ENCODE data around the gene HCN4. TPM values are rescaled to one million over a fixed set of nuclear protein-coding genes. Genes with fewer than 3 reads are reported as not detected.

Gene HCN4
- total RNA-seq, 4 donors from 2014 or later = 0.75 TPM; not detected in 3

DNA sequence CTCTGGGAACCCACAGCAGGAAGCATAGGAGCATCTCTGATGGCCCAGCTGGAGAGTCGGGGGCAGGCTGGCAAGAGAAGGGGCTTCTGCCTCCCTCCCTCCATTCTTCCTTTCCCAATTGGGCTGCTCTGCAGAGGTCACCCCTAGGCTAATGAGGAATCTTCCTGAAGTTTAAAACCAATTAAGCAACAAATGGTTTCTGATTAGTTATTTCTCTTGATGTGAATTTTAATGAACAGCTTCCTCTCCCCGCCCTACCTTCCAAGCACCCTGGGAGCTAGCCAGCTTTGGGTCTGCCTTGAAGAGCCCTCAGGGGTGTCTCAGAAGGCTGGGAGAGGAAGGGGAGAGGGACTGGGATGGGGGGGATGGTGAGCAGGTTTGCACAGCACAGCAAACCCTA is 24.6 kb upstream of the HCN4 start:
- TF ChIP-seq, protein P1, sequence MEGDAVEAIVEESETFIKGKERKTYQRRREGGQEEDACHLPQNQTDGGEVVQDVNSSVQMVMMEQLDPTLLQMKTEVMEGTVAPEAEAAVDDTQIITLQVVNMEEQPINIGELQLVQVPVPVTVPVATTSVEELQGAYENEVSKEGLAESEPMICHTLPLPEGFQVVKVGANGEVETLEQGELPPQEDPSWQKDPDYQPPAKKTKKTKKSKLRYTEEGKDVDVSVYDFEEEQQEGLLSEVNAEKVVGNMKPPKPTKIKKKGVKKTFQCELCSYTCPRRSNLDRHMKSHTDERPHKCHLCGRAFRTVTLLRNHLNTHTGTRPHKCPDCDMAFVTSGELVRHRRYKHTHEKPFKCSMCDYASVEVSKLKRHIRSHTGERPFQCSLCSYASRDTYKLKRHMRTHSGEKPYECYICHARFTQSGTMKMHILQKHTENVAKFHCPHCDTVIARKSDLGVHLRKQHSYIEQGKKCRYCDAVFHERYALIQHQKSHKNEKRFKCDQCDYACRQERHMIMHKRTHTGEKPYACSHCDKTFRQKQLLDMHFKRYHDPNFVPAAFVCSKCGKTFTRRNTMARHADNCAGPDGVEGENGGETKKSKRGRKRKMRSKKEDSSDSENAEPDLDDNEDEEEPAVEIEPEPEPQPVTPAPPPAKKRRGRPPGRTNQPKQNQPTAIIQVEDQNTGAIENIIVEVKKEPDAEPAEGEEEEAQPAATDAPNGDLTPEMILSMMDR (IDR thresholded peaks at IDR 0.05; ENCODE audit: low read depth) = no peak

DNA sequence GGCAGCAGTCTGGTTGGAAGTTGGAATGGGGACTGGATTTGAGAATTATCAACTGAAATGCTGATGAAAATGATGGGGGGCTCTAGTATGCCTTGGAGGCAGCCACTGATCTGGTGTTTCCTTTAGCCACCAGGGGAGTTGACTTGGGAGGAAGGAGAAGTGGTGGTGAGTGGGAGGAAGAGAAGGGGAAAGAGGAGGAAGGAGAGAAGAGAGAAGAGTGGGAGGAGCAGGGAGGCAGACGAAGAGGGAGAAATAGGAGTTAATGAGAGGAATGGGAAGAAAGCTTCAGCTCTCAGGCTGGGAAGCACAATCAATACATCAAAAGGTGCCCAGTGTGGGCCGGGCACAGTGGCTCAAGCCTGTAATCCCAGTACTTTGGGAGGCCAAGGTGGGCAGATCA is 23.3 kb upstream of the HCN4 start:
- TF ChIP-seq, protein P1 (IDR thresholded peaks at IDR 0.05; ENCODE audit: low read depth) = no peak

DNA sequence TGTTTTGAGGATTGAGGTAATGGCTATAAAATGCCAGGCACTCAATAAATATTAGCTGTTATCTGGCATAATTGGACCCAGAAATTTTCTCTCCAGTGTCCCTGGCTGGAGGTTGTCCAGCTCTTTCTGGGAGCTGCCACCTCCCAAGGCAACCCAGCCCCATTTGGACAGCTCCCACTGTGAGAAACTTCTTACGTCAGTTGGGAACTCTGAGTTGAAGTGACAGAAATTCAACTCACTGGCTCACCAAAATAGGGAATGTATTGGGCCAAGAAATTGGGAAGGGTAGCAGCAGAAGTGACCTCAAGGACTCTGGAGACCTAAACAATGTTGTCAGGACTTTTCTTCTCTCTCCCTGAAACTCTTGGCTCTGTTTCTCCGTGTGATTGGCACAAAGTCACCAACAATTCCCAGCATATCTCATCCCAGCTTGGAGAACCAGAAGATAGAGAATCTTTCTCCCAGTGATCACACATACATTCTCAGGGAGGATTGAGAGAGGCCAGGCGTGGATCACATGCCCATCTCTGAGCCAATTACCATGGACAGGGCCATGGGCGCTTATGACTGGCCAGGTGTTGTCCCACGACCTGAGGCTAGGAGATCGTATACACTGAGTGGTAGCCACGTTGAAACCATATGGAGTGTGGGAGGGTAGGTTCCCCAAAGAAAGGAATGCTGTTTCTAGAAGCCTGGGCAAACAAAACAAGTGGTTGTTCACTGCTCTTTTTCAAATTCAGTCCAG is 22.5 kb upstream of the HCN4 start:
- TF ChIP-seq, protein P1 (IDR thresholded peaks at IDR 0.05; ENCODE audit: low read depth) = no peak

DNA sequence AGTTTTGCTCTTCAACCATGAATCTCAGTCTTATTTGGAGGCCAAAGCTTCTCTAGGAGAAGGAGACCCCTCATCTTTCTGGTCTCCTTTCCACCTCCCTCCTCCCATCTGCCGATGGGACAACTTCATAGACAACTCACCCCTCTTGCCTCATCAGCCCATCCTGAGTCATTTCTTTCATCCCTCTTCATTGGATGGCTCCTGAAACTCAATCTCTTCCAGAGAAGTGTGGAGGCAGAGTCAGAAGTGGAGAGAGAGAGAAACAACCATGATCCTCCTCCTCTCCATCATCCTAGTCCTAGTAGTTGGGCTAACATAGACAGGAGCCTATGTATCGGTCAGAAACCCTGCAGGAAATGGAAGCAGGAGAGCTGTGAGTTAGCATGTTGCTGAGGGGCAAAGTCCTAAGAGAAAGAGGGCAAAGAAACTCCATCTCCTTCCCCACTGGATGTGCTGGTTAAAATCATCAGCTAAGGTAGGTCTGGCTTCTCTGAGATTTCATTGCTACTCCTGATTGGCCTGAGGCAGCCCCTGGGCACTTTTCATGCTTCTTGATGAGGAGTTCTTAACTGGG is 21.3 kb upstream of the HCN4 start:
- TF ChIP-seq, protein P1 (IDR thresholded peaks at IDR 0.05; ENCODE audit: low read depth) = no peak

DNA sequence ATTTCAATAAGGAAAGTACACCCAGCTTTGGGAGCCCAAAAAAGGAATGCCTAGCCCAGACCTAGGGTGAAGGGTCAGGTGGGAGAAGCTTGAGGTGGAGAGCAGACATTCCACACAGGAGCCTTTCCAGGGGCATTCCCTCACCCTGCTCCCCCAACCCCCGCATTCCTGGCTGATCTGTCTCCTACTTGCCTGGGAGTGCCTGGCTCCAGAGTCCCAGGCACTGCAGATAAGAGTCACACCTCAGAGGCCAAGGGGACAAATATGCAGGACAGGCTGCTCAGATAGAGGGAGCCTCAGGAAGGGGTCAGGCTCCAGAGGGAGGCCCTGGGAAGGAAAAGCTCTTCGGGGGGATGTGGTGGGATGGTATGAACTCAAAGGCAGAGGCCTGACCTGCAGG is 20.8 kb upstream of the HCN4 start:
- TF ChIP-seq, protein P1 (IDR thresholded peaks at IDR 0.05; ENCODE audit: low read depth) = no peak

DNA sequence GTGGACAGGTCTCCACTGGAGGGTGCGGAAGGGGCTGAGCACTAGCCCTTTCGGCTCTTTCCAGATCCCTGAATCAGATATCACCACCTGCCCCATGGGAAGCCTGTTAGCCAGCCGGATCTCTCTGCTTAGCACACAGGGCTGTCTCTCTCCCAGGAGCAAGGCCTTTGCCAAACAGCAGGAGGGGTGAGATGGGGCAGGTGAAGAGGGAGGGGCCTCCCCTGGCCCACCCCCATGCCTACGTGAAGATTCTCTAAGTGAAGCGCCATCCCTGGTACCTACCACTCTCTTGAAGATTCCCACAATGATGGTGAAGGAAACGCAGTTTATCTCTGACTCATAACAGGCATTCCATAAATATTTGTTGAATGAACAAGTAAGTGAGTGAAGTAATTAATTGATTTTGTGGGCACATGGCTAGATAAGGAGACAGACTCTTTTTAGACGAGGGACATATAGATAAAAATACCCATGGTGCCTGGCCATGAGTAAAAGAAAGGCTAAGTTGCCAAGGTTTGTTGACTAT is 19.6 kb upstream of the HCN4 start:
- TF ChIP-seq, protein P1 (IDR thresholded peaks at IDR 0.05; ENCODE audit: low read depth) = no peak

DNA sequence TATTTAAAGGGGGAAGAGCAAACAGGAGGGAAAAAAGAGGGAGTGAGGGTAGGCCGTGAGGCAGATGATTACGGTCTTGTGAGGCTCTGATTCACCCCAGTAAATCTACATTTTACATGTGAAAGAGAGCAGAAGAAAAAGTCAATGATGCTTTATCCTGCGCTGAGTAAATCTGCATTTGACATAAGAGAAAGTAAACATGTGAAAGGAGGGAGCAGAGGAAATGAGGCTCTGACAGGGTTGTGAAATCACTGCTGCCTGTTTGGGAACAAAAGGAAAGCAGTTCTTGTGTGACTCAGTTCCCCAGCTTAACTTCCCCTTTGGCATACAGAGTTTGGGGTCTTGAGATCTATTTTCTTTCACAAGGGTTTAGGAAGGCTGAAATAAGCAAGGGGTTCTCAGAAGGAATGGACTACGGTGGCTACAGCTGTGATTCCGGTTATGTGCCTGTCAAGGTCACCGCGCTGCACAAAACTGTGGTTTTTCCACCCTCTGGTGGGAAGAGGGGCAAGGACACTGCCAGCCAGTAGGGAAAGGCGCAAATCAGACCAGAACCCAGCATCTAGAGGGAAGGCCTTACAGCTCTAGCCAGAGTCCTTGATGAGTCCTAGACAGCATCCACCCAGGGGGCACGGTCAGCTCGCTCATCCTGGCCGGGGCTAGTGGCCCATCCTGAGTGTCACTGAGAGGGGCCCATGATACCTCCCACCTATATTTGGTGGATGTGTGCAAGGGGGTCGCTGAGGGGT is 18.9 kb upstream of the HCN4 start:
- TF ChIP-seq, protein P1 (IDR thresholded peaks at IDR 0.05; ENCODE audit: low read depth) = no peak

Data from subcutaneous adipose tissue (tissue), 4 donors.